NCI-H1436 treated with DMSO at 0.1 percent for 48 hours (cell line): Measurements from ENCODE around the gene TTC39B.

Experiments
- DNase-seq: peaks from one replicate; lab custom pipeline; 2025; lab: John Stamatoyannopoulos, UW

The TTC39B gene

GRCh38 chr9:15225564-15226126, 81.4 kb downstream of the TTC39B start:
- no peak for DNase-seq

- no peak for DNase-seq
These were observed 84.7 kb downstream of the TTC39B start for GRCh38 chr9:15222313-15222712.

GRCh38 chr9:15221746-15222145, 85.3 kb downstream of the TTC39B start:
- DNase-seq, result no peak

- DNase-seq, result no peak
These were observed 86.2 kb downstream of the TTC39B start for GRCh38 chr9:15220658-15221318.

- no peak for DNase-seq
These were observed 87.5 kb downstream of the TTC39B start for GRCh38 chr9:15219546-15219945.

GRCh38 chr9:15218994-15219393, 88.0 kb downstream of the TTC39B start:
- DNase-seq, result no peak

GRCh38 chr9:15213249-15213648, 93.8 kb downstream of the TTC39B start:
- no peak for DNase-seq

- DNase-seq, result no peak
These were observed 95.1 kb downstream of the TTC39B start for GRCh38 chr9:15211815-15212495.

GRCh38 chr9:15211160-15211814, 95.7 kb downstream of the TTC39B start:
- no peak for DNase-seq

GRCh38 chr9:15206903-15207696, 99.9 kb downstream of the TTC39B start:
- DNase-seq, result no peak

- DNase-seq, result no peak
These were observed 101.2 kb downstream of the TTC39B start for GRCh38 chr9:15205632-15206420.

GRCh38 chr9:15203581-15203980, 103.4 kb downstream of the TTC39B start:
- no peak for DNase-seq

GRCh38 chr9:15200111-15200510, 106.9 kb downstream of the TTC39B start:
- no peak for DNase-seq

GRCh38 chr9:15192856-15193255, 114.2 kb downstream of the TTC39B start:
- no peak for DNase-seq

- no peak for DNase-seq
These were observed 115.6 kb downstream of the TTC39B start for GRCh38 chr9:15191378-15191777.

GRCh38 chr9:15189481-15189880, 117.5 kb downstream of the TTC39B start:
- DNase-seq, result no peak

GRCh38 chr9:15187589-15187988, 119.4 kb downstream of the TTC39B start:
- DNase-seq, result no peak

GRCh38 chr9:15182730-15183129, 124.3 kb downstream of the TTC39B start:
- DNase-seq, result no peak

- no peak for DNase-seq
These were observed 124.9 kb downstream of the TTC39B start for GRCh38 chr9:15182101-15182551.

- no peak for DNase-seq
These were observed 126.9 kb downstream of the TTC39B start for GRCh38 chr9:15180124-15180523.

- DNase-seq, result no peak
These were observed 128.4 kb downstream of the TTC39B start for GRCh38 chr9:15178631-15179030.
